ENCODE measurements around the gene WAPL.

GRCh38 chr10:86446440-86446839, 75.2 kb downstream of the WAPL start:
- TF ChIP-seq CTCF (IDR thresholded peaks at IDR 0.05; ENCODE audit: low read length) = no peak
- no peak for TF ChIP-seq EZH2phosphoT487 (IDR thresholded peaks at IDR 0.05; ENCODE audit: low read length)
- TF ChIP-seq EZH2 (optimal IDR thresholded peaks at IDR 0.05; ENCODE audit: low read depth, low read length) = no peak

Measured in MM.1S (cell line).